GM23338 (cell line): ENCODE measurements around the gene ZNF98. TPM values are rescaled to one million over a fixed set of nuclear protein-coding genes. Genes with fewer than 3 reads are reported as not detected.

Source experiments
- ATAC-seq: fragments of 200-7000 bp; cut with Tn5 transposase; 3 replicates; pipeline ENCODE4 v1.9.1; 2020
- DNase-seq: peaks from one replicate; pipeline ENCODE4 v3.0.0-alpha.2; 2015; ENCODE audit warnings: low spot score
- H2AFZ ChIP-seq: fragments of 200-600 bp; sonication (generic); 2 replicates; pipeline ENCODE4 v1.8.0; 2016; ENCODE audit warnings: antibody characterized with exemption, mild to moderate bottlenecking, moderate library complexity
- H3F3A ChIP-seq: fragments of 200-600 bp; sonication (generic); replicated peaks from 2 replicates; pipeline ENCODE4 v1.8.0; 2017; ENCODE audit warnings: antibody characterized with exemption, mixed run types, low read depth
- H3K27ac ChIP-seq: fragments of 200-600 bp; sonication (generic); 2 replicates; pipeline ENCODE4 v1.6.1; 2016; ENCODE audit warnings: low read depth
- H3K27me3 ChIP-seq: fragments of 200-600 bp; sonication (generic); 2 replicates; pipeline ENCODE4 v1.8.0; 2016; ENCODE audit warnings: mild to moderate bottlenecking, mixed run types, moderate library complexity; ENCODE audit not compliant: insufficient read depth
- H3K36me3 ChIP-seq: fragments of 200-600 bp; sonication (generic); 2 replicates; pipeline ENCODE4 v1.8.0; 2016; ENCODE audit warnings: mild to moderate bottlenecking; ENCODE audit not compliant: insufficient read depth
- H3K4me1 ChIP-seq: fragments of 200-600 bp; sonication (generic); 2 replicates; pipeline ENCODE4 v1.8.0; 2016; ENCODE audit warnings: mild to moderate bottlenecking, moderate library complexity; ENCODE audit not compliant: insufficient read depth
- H3K4me2 ChIP-seq: fragments of 200-600 bp; sonication (generic); 2 replicates; pipeline ENCODE4 v1.7.1; 2017; ENCODE audit warnings: mixed run types
- H3K4me3 ChIP-seq: fragments of 200-600 bp; sonication (generic); 2 replicates; pipeline ENCODE4 v1.6.1; 2016; ENCODE audit warnings: mixed run types
- H3K79me2 ChIP-seq: fragments of 200-600 bp; sonication (generic); replicated peaks from 2 replicates; pipeline ENCODE4 v1.8.0; 2017; ENCODE audit warnings: mild to moderate bottlenecking; ENCODE audit not compliant: insufficient read depth
- H3K9me2 ChIP-seq: fragments of 200-600 bp; sonication (generic); 2 replicates; pipeline ENCODE4 v1.8.0; 2017; ENCODE audit not compliant: insufficient read depth
- H4K20me1 ChIP-seq: fragments of 200-600 bp; sonication (generic); replicated peaks from 2 replicates; pipeline ENCODE4 v1.8.0; 2017; ENCODE audit warnings: mild to moderate bottlenecking; ENCODE audit not compliant: insufficient read depth
- H3K27ac Mint-ChIP-seq: 2 replicates; pipeline ENCODE4 v1.8.0; 2020; ENCODE audit warnings: inconsistent platforms, mild to moderate bottlenecking, moderate library complexity, mixed read lengths
- H3K27me3 Mint-ChIP-seq: 3 replicates; pipeline ENCODE4 v1.8.0; 2022; ENCODE audit warnings: low read depth, mild to moderate bottlenecking, moderate library complexity, mixed read lengths, inconsistent platforms; ENCODE audit not compliant: insufficient read depth, poor library complexity
- H3K36me3 Mint-ChIP-seq: 3 replicates; pipeline ENCODE4 v1.8.0; 2021; ENCODE audit warnings: low read depth, mild to moderate bottlenecking, inconsistent platforms, moderate library complexity, mixed read lengths
- H3K4me1 Mint-ChIP-seq: 3 replicates; pipeline ENCODE4 v1.8.0; 2020; ENCODE audit warnings: mild to moderate bottlenecking, inconsistent platforms, mixed read lengths
- H3K4me3 Mint-ChIP-seq: 3 replicates; pipeline ENCODE4 v1.8.0; 2021; ENCODE audit warnings: moderate library complexity, mild to moderate bottlenecking, inconsistent platforms, mixed read lengths
- H3K9me3 Mint-ChIP-seq: 3 replicates; pipeline ENCODE4 v1.8.0; 2020; ENCODE audit warnings: moderate library complexity, mild to moderate bottlenecking, inconsistent platforms, mixed read lengths
- CREB1 ChIP-seq: fragments of 250-450 bp; sonication (Bioruptor Pico); IDR thresholded peaks from 2 replicates; pipeline ENCODE4 v1.5.0; 2020; ENCODE audit warnings: low read depth, mild to moderate bottlenecking, moderate library complexity
- ETS1 ChIP-seq: IDR thresholded peaks from 2 replicates; pipeline ENCODE4 v1.6.1; 2016; ENCODE audit warnings: antibody characterized with exemption
- EZH2 ChIP-seq: fragments of 200-600 bp; sonication (generic); IDR thresholded peaks from one replicate; pipeline ENCODE4 v1.8.0; 2017; ENCODE audit warnings: antibody characterized with exemption, mild to moderate bottlenecking, low read depth; ENCODE audit not compliant: unreplicated experiment
- EZH2phosphoT487 ChIP-seq: fragments of 200-600 bp; sonication (generic); IDR thresholded peaks from one replicate; pipeline ENCODE4 v1.8.1; 2018; ENCODE audit warnings: antibody characterized with exemption; ENCODE audit not compliant: unreplicated experiment
- JUNB ChIP-seq: IDR thresholded peaks from one replicate; pipeline ENCODE4 v1.6.1; 2016; ENCODE audit warnings: antibody characterized with exemption; ENCODE audit not compliant: unreplicated experiment
- NANOG ChIP-seq: IDR thresholded peaks from 2 replicates; pipeline ENCODE4 v1.6.1; 2016; ENCODE audit warnings: antibody characterized with exemption, borderline replicate concordance
- POLR2AphosphoS5 ChIP-seq: IDR thresholded peaks from 2 replicates; pipeline ENCODE4 v1.6.1; 2016; ENCODE audit warnings: antibody characterized with exemption, low read depth
- STAT1 ChIP-seq: IDR thresholded peaks from one replicate; pipeline ENCODE4 v1.6.1; 2016; ENCODE audit warnings: antibody characterized with exemption; ENCODE audit not compliant: unreplicated experiment
- ZNF114 ChIP-seq: fragments of 250-450 bp; sonication (Bioruptor Pico); IDR thresholded peaks from 2 replicates; pipeline ENCODE4 v1.5.0; 2020; ENCODE audit warnings: mild to moderate bottlenecking, moderate library complexity
- ZNF331 ChIP-seq: fragments of 250-450 bp; sonication (Bioruptor Pico); IDR thresholded peaks from 2 replicates; pipeline ENCODE4 v1.5.0; 2020; ENCODE audit warnings: low read depth, mild to moderate bottlenecking, moderate library complexity
- polyA plus RNA-seq: library from polyadenylated mRNA; unstranded; fragments of >200 nt; fragmentation: Nextera tagmentation; extraction: Ambion mirVana; gene quantifications from 2 replicates; pipeline ENCODE4 v1.2.1, GENCODE V29; 2016
- total RNA-seq: library from RNA; depleted of rRNA; stranded (reverse); fragments of >200 nt; shearing (Covaris generic); gene quantifications from 2 replicates; pipeline ENCODE4 v1.2.3, GENCODE V29; 2014
- TF ChIP-seq, protein P1 (sequence below): fragments of 250-450 bp; sonication (Bioruptor Pico); IDR thresholded peaks from 2 replicates; pipeline ENCODE4 v1.5.0; 2020; ENCODE audit warnings: mild to moderate bottlenecking, moderate library complexity
- TF ChIP-seq, protein P2 (sequence below), 2 experiments: fragments of 200-600 bp in 1 of 2; sonication (generic) in 1 of 2; conservative IDR thresholded peaks; 2 replicates each; pipeline versions ENCODE4 v1.5.1 to v1.6.1; 2016 to 2017; ENCODE audit warnings: antibody characterized with exemption in 2 of 2, low read depth in 2 of 2, mild to moderate bottlenecking in 2 of 2, moderate library complexity in 1 of 2
- TF ChIP-seq, protein P3 (sequence below): IDR thresholded peaks from one replicate; pipeline ENCODE4 v1.6.1; 2018; ENCODE audit warnings: antibody characterized with exemption; ENCODE audit not compliant: unreplicated experiment

The ZNF98 gene
- total and polyA plus RNA-seq, 2 experiments from 2014 or later = not detected

DNA sequence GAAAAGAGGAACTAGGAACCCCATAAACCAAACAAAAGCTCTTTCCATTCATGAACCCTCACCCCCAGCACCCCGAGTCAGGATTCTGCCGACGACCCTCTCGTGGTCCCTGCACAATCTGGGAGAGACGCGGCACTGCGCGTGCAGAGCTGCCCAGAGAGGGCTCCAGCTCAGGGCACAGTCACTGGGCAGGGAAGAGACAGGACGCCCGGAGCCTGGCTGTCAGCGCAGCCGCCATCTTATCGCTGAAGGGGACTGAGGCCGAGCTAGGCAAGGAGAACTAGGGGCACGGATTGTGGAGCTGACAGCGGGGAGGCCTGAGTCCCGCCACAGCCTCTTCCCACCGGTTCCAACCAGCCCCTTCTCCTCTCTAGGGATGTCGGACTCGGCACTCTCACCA, 349 bp downstream of the ZNF98 start (continued):
- TF ChIP-seq, protein P1, sequence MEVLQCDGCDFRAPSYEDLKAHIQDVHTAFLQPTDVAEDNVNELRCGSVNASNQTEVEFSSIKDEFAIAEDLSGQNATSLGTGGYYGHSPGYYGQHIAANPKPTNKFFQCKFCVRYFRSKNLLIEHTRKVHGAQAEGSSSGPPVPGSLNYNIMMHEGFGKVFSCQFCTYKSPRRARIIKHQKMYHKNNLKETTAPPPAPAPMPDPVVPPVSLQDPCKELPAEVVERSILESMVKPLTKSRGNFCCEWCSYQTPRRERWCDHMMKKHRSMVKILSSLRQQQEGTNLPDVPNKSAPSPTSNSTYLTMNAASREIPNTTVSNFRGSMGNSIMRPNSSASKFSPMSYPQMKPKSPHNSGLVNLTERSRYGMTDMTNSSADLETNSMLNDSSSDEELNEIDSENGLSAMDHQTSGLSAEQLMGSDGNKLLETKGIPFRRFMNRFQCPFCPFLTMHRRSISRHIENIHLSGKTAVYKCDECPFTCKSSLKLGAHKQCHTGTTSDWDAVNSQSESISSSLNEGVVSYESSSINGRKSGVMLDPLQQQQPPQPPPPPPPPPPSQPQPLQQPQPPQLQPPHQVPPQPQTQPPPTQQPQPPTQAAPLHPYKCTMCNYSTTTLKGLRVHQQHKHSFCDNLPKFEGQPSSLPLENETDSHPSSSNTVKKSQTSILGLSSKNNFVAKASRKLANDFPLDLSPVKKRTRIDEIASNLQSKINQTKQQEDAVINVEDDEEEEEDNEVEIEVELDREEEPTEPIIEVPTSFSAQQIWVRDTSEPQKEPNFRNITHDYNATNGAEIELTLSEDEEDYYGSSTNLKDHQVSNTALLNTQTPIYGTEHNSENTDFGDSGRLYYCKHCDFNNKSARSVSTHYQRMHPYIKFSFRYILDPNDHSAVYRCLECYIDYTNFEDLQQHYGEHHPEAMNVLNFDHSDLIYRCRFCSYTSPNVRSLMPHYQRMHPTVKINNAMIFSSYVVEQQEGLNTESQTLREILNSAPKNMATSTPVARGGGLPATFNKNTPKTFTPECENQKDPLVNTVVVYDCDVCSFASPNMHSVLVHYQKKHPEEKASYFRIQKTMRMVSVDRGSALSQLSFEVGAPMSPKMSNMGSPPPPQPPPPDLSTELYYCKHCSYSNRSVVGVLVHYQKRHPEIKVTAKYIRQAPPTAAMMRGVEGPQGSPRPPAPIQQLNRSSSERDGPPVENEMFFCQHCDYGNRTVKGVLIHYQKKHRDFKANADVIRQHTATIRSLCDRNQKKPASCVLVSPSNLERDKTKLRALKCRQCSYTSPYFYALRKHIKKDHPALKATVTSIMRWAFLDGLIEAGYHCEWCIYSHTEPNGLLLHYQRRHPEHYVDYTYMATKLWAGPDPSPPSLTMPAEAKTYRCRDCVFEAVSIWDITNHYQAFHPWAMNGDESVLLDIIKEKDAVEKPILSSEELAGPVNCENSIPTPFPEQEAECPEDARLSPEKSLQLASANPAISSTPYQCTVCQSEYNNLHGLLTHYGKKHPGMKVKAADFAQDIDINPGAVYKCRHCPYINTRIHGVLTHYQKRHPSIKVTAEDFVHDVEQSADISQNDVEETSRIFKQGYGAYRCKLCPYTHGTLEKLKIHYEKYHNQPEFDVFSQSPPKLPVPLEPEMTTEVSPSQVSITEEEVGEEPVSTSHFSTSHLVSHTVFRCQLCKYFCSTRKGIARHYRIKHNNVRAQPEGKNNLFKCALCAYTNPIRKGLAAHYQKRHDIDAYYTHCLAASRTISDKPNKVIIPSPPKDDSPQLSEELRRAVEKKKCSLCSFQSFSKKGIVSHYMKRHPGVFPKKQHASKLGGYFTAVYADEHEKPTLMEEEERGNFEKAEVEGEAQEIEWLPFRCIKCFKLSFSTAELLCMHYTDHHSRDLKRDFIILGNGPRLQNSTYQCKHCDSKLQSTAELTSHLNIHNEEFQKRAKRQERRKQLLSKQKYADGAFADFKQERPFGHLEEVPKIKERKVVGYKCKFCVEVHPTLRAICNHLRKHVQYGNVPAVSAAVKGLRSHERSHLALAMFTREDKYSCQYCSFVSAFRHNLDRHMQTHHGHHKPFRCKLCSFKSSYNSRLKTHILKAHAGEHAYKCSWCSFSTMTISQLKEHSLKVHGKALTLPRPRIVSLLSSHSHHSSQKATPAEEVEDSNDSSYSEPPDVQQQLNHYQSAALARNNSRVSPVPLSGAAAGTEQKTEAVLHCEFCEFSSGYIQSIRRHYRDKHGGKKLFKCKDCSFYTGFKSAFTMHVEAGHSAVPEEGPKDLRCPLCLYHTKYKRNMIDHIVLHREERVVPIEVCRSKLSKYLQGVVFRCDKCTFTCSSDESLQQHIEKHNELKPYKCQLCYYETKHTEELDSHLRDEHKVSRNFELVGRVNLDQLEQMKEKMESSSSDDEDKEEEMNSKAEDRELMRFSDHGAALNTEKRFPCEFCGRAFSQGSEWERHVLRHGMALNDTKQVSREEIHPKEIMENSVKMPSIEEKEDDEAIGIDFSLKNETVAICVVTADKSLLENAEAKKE (CRISPR knock-in tag) = no peak

DNA sequence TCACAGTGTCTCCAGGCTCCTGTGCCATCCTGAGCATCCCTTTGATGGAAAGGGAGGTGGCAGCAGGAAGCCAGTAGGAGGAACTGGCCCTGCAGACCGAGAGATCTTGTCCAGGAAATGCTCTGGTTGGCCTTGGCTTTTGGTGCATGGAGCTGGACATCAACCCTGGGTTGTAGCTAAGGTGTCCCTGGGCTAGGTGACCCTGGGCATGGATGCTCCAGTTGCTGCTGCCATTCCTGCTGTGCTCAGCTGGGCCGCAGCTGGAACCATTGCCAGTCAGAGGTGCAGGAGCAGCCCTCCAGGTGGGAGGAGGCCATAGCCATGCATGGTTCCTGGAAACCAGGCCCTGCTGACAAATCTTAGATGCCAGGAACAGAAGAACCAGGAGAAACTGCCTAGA, 67.5 kb downstream of the ZNF98 start:
- H3K27ac ChIP-seq = no peak overlapping the region
- no peaks in the 10 kb centered on the region for H3K36me3 ChIP-seq
- H3K4me3 ChIP-seq = no peak overlapping the region
- no peak overlapping the region for H3K4me2 ChIP-seq
- no peak overlapping the region for H3K4me3 Mint-ChIP-seq
- no peak overlapping the region for H3K27ac Mint-ChIP-seq
- no peaks in the 10 kb centered on the region for H3F3A ChIP-seq
- H3K9me3 Mint-ChIP-seq = peaks cover 97% of the 10 kb centered on the region
- no peaks in the 10 kb centered on the region for H3K4me1 ChIP-seq
- ATAC-seq = no peak
- peaks cover 27% of the 10 kb centered on the region for H3K36me3 Mint-ChIP-seq
- no peaks in the 10 kb centered on the region for H3K79me2 ChIP-seq
- H3K4me1 Mint-ChIP-seq = no peaks in the 10 kb centered on the region
- no peak for DNase-seq
- no peaks in the 10 kb centered on the region for H3K27me3 ChIP-seq
- H3K9me2 ChIP-seq = no peaks in the 10 kb centered on the region
- H4K20me1 ChIP-seq = no peaks in the 10 kb centered on the region
- H3K27me3 Mint-ChIP-seq = no peaks in the 10 kb centered on the region
- H2AFZ ChIP-seq = no peak overlapping the region
- TF ChIP-seq NANOG (no peak), ETS1 (no peak), JUNB (no peak), ZNF331 (CRISPR knock-in tag) (no peak), EZH2phosphoT487 (no peak), ZNF114 (CRISPR knock-in tag) (no peak), POLR2AphosphoS5 (no peak), CREB1 (CRISPR knock-in tag) (no peak), EZH2 (no peak), STAT1 (no peak)
- TF ChIP-seq, protein P2, sequence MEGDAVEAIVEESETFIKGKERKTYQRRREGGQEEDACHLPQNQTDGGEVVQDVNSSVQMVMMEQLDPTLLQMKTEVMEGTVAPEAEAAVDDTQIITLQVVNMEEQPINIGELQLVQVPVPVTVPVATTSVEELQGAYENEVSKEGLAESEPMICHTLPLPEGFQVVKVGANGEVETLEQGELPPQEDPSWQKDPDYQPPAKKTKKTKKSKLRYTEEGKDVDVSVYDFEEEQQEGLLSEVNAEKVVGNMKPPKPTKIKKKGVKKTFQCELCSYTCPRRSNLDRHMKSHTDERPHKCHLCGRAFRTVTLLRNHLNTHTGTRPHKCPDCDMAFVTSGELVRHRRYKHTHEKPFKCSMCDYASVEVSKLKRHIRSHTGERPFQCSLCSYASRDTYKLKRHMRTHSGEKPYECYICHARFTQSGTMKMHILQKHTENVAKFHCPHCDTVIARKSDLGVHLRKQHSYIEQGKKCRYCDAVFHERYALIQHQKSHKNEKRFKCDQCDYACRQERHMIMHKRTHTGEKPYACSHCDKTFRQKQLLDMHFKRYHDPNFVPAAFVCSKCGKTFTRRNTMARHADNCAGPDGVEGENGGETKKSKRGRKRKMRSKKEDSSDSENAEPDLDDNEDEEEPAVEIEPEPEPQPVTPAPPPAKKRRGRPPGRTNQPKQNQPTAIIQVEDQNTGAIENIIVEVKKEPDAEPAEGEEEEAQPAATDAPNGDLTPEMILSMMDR (conservative IDR thresholded peaks at IDR 0.05; ENCODE audit: low read depth in 2 of 2) = no peak
- TF ChIP-seq, protein P3, sequence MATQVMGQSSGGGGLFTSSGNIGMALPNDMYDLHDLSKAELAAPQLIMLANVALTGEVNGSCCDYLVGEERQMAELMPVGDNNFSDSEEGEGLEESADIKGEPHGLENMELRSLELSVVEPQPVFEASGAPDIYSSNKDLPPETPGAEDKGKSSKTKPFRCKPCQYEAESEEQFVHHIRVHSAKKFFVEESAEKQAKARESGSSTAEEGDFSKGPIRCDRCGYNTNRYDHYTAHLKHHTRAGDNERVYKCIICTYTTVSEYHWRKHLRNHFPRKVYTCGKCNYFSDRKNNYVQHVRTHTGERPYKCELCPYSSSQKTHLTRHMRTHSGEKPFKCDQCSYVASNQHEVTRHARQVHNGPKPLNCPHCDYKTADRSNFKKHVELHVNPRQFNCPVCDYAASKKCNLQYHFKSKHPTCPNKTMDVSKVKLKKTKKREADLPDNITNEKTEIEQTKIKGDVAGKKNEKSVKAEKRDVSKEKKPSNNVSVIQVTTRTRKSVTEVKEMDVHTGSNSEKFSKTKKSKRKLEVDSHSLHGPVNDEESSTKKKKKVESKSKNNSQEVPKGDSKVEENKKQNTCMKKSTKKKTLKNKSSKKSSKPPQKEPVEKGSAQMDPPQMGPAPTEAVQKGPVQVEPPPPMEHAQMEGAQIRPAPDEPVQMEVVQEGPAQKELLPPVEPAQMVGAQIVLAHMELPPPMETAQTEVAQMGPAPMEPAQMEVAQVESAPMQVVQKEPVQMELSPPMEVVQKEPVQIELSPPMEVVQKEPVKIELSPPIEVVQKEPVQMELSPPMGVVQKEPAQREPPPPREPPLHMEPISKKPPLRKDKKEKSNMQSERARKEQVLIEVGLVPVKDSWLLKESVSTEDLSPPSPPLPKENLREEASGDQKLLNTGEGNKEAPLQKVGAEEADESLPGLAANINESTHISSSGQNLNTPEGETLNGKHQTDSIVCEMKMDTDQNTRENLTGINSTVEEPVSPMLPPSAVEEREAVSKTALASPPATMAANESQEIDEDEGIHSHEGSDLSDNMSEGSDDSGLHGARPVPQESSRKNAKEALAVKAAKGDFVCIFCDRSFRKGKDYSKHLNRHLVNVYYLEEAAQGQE = no peak
